NCI-H82 treated with DMSO at 0.1 percent for 48 hours (cell line): ENCODE measurements around the gene OPALIN.

Experiments
- DNase-seq: peaks from one replicate; lab custom pipeline; 2025; ENCODE audit not compliant: unreplicated experiment; lab: John Stamatoyannopoulos, UW

The OPALIN gene, protein sequence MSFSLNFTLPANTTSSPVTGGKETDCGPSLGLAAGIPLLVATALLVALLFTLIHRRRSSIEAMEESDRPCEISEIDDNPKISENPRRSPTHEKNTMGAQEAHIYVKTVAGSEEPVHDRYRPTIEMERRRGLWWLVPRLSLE

GRCh38 chr10:96358851-96359540 lies at the start of gene OPALIN:
Gene OPALIN, minus strand, starts transcription at chr10:96359002. Its CDS starts 106 bp downstream, at chr10:96358896.
- no peak for DNase-seq

DNA sequence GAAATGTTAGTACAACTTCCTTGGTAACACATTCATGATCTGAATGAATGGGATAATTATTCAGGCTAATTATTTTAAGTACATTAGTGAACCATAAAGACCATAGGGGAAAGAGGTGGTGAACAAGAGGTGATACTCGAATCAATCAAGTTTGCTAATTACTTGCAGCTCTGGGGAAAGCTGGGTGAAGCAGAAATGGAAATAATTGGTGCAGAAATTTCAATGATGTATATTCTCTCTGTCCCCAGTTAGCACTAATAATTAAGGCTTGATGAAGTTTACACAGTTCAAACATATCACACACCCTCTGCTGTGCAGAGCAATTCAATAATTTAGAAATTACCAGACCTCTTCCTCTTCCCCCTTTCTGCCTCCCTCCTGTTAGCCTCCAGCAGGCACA lies 49.4 kb upstream of the OPALIN start:
- no peak for DNase-seq

GRCh38 chr10:96407560-96408069 lies 48.8 kb upstream of the OPALIN start:
- no peak for DNase-seq

GRCh38 chr10:96406091-96406490 lies 47.3 kb upstream of the OPALIN start:
- DNase-seq: no peak

- DNase-seq: no peak
Observed at GRCh38 chr10:96402417-96403305, 43.9 kb upstream of the OPALIN start.

GRCh38 chr10:96401036-96401435 lies 42.2 kb upstream of the OPALIN start:
- no peak for DNase-seq

DNA sequence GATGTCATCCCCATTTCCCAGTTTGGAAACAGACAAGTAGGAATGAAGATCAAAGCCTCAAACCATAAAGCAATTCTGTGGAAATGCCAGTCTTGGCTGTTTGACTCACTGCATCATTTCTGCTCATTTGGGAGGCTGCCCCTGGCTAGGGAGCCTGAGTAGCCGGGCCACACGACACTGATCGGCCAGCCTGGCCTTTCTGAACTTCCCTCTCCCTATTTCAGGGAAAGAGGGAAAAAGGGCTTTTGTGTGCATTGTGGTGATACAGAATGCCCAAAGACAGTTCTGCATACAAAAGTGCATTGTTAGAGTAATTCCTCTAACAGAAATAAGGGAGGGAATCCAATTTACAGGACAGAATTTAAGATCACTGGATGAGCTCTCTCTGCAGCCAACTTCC lies 41.7 kb upstream of the OPALIN start:
- DNase-seq: no peak

- DNase-seq: no peak
Observed at GRCh38 chr10:96397902-96398301, 39.1 kb upstream of the OPALIN start.

DNA sequence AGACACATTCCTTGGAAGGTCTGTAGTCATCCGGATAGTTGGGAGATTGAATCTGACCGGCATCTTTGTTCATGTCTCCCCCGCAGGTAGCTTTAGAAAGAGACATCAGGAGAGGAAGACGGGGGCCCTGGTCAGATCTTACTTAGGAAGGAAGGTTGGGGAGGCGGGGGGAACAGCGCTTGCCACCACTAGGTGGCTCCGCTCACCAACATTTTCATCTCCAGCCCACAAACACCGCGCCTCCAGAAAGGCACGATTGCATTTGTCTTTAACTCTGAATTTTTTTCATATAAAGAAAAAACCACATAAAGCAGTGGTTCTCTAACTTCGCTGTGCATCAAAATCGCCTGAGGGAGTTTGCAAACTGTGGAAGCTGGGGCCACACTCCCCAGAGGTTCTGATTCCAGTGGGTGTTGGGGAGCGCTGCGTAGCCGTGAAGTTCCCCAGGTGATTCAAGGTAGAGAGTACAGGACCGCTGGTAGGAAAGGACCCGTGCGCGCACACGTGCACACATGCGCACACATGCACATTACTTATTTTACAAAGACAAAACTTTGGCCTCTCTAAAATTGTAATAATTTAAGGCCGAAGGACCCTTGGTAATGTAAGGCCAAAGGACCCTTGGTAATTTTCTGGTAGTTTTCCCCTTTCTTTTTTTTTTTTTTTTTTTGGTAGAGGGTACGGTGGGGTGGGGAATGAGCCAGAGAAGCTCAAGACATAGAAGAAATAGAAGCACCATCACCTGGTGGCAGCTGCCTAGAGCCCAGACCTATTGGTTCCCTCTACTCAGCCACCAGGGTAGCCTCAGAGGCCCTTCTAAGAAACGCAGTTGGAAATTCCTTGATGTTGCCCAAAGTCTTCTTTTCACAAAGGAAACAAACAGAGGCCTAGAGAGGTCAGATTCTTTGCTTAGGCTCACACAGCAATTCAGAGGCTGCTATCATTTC lies 37.4 kb upstream of the OPALIN start:
- no peak for DNase-seq

DNA sequence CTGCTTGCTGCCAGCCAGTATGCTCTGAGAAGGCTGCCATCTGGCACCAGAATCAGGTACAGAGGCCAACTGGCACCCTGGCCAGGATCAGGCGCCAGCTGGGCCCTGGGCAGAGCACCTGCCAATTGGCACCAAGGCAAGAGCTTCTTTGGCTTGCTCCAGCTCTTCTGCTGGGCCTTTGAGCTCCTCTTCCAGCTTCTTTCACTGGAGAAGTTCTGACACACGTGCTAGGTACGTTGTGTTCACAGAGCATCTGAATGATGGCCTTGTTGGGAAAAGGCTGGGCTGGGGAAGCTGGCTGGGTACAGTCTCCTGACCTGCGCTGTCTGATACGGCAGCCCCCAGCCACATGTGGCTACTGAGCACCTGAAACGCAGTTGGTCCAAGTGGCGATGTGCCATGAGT lies 31.7 kb upstream of the OPALIN start:
- no peak for DNase-seq

- DNase-seq: no peak
Observed at GRCh38 chr10:96389785-96390184, 31.0 kb upstream of the OPALIN start.

GRCh38 chr10:96387601-96388000 lies 28.8 kb upstream of the OPALIN start:
- DNase-seq: no peak

GRCh38 chr10:96387161-96387560 lies 28.4 kb upstream of the OPALIN start:
- no peak for DNase-seq

- DNase-seq: no peak
Observed at GRCh38 chr10:96384506-96384905, 25.7 kb upstream of the OPALIN start.

GRCh38 chr10:96380821-96381220 lies 22.0 kb upstream of the OPALIN start:
- DNase-seq: no peak

- no peak for DNase-seq
Observed at GRCh38 chr10:96379758-96380157, 21.0 kb upstream of the OPALIN start.

GRCh38 chr10:96378741-96379140 lies 19.9 kb upstream of the OPALIN start:
- no peak for DNase-seq

- DNase-seq: no peak
Observed at GRCh38 chr10:96377816-96378294, 19.1 kb upstream of the OPALIN start.

- no peak for DNase-seq
Observed at GRCh38 chr10:96376483-96376882, 17.7 kb upstream of the OPALIN start.

DNA sequence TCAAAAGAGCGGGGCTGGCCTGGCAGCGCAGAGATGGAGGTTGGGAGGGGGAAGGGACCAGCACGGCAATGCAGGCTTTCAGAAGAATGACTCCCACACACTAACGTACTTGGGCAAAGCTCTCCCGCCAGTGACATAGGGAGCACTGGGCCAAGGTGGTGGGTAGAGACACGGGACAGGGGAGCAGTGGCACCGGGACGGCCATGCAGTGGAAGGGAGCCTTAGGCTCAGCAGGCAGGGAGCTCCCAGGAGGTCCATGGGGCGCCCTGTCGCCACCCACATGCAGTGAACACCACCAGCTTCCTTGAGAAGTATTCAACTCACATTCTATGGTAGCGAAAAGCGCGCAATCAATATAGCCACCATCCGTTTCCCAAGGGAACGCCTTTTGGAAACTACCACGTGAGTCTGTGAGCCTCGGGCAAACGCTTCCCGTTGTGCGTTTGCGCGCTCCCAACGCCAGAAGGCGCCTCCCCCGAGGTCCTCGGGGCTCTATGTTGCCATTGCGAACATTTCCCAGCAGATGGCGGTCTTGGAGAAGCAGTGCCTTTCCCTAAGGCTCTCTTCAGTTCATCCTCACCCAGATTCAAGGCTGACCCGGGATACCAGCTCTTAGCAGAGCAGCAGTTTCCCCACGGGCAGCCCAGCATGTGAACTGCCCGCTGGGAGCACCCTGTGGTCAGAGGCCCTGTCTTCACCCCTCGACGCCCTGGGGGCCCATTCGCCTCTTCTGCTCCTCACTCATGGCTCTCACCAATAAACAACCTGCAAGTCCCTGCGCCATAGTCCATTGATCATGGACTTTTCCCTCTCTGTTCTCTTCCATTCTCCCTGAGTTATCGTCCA lies 16.4 kb upstream of the OPALIN start:
- peak; percentile 39 for DNase-seq
